ENCODE measurements around the gene RCL1. TPM values are rescaled to one million over a fixed set of nuclear protein-coding genes. Genes with fewer than 3 reads are reported as not detected.

The RCL1 gene
- total and polyA plus RNA-seq, 8 donors = 11.3 to 153 (median 21.9) TPM

- intact Hi-C loops (cut with DNase I) = no loop called here
- Histone ChIP-seq H3K27ac (no peak overlapping the region), H3K27me3 (no peaks in the 10 kb centered on the region), H3K9me3 (no peaks in the 10 kb centered on the region), H3K4me1 (peaks cover 0 to 3% (median 0%) of the 10 kb centered on the region in 3 donors), H3K4me3 (no peak overlapping the region), H3K36me3 (peaks cover 0 to 53% (median 4%) of the 10 kb centered on the region in 3 donors)
- 92 to 93% methylated on average over 9 of the region's 9 CpGs for WGBS, 2 donors
- no peak for TF ChIP-seq CTCF (IDR thresholded peaks at IDR 0.05)
- DNase-seq = no peak
- FAIRE-seq = no peak
- ATAC-seq = no peak
These were observed 58.0 kb downstream of the RCL1 start for GRCh38 chr9:4850603-4851310.

- Histone ChIP-seq H3K4me3 (no peak overlapping the region), H3K9me3 (no peaks in the 10 kb centered on the region), H3K27ac (no peak overlapping the region), H3K4me1 (peaks cover 0 to 3% (median 0%) of the 10 kb centered on the region in 3 donors), H3K27me3 (no peaks in the 10 kb centered on the region), H3K36me3 (peaks cover 0 to 39% (median 4%) of the 10 kb centered on the region in 3 donors)
- no peak for TF ChIP-seq CTCF (IDR thresholded peaks at IDR 0.05)
- FAIRE-seq = no peak
- 86 to 88% methylated on average over 6 of the region's 6 CpGs for WGBS, 2 donors
- ATAC-seq = no peak
- intact Hi-C loops (cut with DNase I) = no loop called here
- no peak for DNase-seq
These were observed 59.7 kb downstream of the RCL1 start for GRCh38 chr9:4852419-4852818.

DNA sequence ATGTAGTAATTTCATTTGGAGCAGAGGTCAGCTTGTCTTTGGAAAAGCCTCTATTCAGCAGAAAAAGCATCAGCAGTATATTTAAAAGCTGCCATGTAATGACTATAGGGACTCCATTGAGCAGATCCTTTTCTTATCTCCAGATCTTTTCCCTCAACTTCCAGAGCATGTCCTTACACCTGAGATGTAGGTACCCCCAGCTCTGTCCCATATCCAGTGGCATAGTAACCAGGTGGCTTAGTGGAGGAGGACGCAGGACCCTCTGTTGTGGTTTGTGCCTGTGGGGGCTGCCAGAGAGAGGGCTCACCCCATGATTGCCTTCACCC lies 61.5 kb downstream of the RCL1 start:
- no peaks in the 10 kb centered on the region for H3K9me3 ChIP-seq
- H3K4me1 ChIP-seq = no peaks in the 10 kb centered on the region
- H3K27me3 ChIP-seq = no peaks in the 10 kb centered on the region
- no peak overlapping the region for H3K27ac ChIP-seq
- WGBS, 2 donors = 97 to 100% methylated on average over 1 of the region's 1 CpG
- no peak for FAIRE-seq
- H3K4me3 ChIP-seq = no peak overlapping the region
- no peak for ATAC-seq
- no peak for TF ChIP-seq CTCF (IDR thresholded peaks at IDR 0.05)
- H3K36me3 ChIP-seq = peaks cover 0 to 35% (median 4%) of the 10 kb centered on the region in 3 donors
- intact Hi-C loops (cut with DNase I) = no loop called here
- DNase-seq = no peak

GRCh38 chr9:4855841-4856240 lies 63.1 kb downstream of the RCL1 start:
- Histone ChIP-seq H3K36me3 (peaks cover 2 to 30% (median 10%) of the 10 kb centered on the region in 3 donors), H3K4me1 (no peaks in the 10 kb centered on the region), H3K27me3 (no peaks in the 10 kb centered on the region), H3K27ac (no peak overlapping the region), H3K9me3 (no peaks in the 10 kb centered on the region), H3K4me3 (no peak overlapping the region)
- no peak for TF ChIP-seq CTCF (IDR thresholded peaks at IDR 0.05)
- 94 to 97% methylated on average over 2 of the region's 2 CpGs for WGBS, 2 donors
- DNase-seq = no peak
- intact Hi-C loops (cut with DNase I) = no loop called here
- peak in 1 of 4 donors; percentile 35 for ATAC-seq
- FAIRE-seq = no peak

- H3K4me3 ChIP-seq = no peak overlapping the region
- DNase-seq (no peak), FAIRE-seq (no peak), ATAC-seq (no peak)
- no peak for TF ChIP-seq CTCF (IDR thresholded peaks at IDR 0.05)
- WGBS, 2 donors = 82 to 83% methylated on average over 8 of the region's 8 CpGs
- no peak overlapping the region for H3K27ac ChIP-seq
- intact Hi-C loops (cut with DNase I) = no loop called here
- H3K4me1 ChIP-seq = no peaks in the 10 kb centered on the region
- no peaks in the 10 kb centered on the region for H3K9me3 ChIP-seq
- H3K27me3 ChIP-seq = no peaks in the 10 kb centered on the region
- H3K36me3 ChIP-seq = peaks cover 5 to 24% (median 10%) of the 10 kb centered on the region in 3 donors
These were observed 64.5 kb downstream of the RCL1 start for GRCh38 chr9:4857163-4857810.

Data from pancreas (tissue), 10 donors.